Inferior parietal cortex (tissue), 1 donor: ENCODE results near the gene SEMA3D.

Source experiments
- DNase-seq: peaks from one replicate; pipeline ENCODE4 v3.0.0-alpha.2; 2016; ENCODE audit errors: extremely low spot score

Gene SEMA3D

DNA sequence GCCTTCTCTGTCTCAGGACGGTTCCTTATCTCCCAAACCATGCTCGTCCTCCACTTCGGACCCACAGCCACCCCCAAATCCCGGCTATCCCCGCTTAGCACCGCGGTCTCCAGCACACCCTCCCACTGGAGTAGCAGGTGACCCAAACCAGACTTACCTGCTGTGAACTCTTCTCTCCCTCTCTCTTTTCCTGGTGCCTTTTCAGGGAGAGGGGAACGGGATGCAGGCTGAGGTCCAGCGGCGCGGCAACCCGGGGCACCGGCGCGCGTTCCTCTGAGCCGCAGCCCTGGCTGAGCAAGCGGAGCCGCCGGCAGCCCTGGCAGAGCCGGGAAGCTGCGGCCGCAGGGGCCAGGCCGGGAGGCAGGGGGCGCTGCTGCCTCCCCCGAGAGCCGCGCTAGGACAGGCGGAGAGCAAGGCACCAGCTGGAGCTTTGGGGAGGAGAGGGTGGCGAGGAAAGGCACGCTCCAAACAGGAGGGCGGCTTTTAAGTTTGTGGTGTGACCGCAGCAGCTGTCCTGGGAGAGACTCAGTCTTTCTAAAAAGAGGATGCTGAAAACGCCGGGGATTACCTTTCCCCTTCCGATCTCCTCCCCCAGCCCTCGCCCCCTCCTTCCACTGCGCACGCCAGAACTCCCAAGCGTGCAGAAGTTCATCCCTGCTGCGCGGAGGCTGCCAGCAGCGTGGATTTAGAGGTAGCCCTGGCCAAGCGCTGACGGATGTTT, at the start of gene SEMA3D:
Gene SEMA3D, minus strand, starts transcription at position 536 of the 721 bp plus-strand sequence. CDS start 65,165 bp downstream, outside the sequence.
- peak; percentile 72 for DNase-seq

DNA sequence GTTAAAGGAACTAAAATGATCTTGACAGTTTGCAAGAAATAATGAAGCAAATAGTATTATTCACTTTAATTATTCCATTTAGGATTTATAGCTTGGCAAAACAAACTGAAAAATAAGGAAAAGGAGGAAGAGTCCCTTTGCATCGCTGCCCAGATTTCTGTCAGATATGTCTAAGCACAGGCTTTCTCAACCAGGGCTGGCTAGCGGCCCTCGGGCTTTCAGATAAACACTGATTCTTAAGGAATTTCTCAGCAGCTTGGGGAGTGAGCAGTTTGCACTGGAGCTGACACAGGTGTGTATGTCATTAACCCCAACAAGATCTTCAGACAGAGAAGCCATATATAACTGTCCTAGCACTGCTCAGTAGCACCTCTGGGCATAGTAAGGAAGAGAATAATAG, 47.9 kb upstream of the SEMA3D start:
- DNase-seq, result no peak

DNA sequence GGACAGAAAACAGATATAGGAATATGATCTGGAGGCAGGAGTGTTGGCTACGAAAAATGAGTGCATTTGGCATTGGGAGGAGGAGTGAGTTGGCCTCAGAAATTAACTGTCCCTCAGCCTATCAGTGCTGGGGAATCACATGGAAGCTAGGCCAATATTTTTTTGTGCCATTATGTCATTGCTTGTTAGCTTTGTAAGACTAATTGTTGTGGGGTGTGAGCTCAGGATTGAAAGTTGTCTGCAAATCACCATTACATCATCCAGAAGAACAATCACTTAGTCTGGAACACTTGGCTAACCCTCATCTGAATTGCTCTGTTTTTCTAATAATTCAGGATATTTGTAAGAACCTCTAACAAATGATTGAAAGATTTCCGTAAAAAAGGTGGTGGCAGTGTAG, 45.2 kb upstream of the SEMA3D start:
- peak; percentile 20 for DNase-seq

DNA sequence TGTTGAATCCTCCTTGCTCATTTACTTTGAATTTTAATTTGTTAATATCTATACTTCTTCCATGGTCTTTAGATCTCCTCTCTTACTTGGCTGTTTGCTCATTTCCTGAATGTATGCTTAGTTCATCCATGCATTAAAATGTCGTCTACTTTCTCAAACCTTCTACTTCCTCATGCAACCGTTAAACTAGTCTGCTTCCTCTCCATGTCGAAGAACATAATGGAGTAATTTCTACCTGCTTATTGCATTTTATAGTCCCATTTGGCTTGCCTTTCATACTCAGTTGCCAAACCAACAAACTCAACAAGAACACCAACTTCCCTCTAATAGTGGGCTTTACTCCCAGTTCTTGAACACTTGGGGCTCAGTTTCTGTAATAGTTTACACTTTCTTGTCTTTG, 43.8 kb upstream of the SEMA3D start:
- DNase-seq, result no peak

DNA sequence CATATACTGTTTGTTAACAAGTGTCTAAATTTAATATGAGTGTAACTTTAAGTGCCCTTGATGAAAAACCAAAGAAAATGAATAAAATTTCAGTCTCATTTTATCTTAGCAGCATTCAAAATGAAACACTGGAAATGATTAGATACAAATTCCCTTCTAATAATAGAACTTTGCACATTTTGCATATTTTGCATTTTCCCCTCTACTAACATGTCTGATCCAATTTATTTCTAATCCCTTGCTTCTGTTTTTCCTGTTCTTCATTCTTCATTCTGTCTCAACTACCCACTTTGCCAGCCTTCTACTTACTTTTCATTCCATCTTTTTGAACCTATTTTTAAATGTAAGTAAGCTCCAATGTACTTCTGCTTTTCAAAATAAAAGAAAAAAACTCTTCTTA, 42.7 kb upstream of the SEMA3D start:
- DNase-seq, result no peak

DNA sequence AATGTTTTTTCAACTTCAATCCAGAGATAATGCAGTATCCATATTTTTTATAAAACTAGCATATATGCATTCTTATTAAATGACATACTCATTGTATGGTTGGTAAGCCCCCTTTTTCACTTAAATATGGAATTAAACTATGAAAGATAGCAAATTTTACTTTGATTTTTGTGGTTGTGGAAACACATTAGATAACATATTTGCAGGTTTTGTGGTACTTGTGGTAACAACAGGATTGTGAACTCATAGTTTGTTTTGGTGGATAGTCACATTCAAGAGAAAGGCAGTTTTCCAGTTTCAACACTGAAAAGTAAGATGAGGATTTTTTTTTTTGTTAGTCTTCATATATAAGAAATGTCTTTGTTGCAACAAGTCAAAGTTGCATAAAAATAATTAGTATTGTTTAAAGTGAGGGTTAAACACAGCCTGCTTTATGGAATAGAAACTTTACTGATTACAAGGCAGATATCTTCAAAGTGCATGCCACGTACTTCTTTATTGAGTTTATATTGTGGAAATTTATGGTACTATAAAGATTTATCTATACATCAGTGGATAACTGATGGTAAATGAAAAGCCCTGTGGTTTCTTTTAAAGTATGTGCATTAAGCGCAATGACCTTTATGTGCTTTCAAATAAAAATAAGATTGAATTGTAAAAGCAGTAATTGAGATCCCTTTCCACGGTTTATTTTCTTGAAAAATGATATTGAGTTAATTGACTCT, 39.7 kb upstream of the SEMA3D start:
- no peak for DNase-seq

DNA sequence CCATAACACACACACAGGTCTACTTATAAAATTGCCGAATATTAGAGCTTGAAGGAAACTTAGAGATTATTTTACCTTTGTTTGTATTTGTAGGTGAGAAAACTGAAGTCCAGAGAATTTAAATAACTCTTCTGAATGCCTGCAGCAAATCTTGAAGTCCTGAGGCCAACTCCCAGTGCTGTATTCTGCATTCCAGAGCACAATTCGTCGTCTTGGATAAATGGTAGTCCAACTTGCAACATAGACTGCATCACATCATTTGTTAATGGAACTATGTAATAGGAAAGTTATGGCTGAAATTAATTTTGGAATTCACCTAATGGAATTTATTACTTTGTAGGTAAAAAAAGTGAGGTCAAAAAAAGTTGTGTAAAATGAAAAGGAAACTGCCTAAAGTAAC, 37.3 kb upstream of the SEMA3D start:
- DNase-seq, result no peak

DNA sequence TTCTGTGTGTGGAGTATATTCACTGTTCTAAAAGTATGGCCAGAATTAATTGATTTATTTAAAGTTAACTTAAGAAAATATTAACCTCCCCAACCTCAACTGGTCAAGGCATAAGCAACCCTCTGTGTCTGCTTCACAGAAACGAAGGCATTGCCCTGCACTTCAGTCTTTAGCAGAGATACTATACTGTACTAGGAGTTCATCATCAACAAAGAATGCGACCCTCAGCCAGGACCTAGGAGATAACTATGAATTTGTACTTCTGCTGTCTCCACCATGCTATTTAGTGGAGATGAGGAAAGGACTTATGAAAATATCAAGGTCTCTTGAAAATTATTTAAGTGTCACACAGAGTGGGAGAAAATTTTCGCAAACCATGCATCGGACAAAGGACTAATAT, 35.7 kb upstream of the SEMA3D start:
- no peak for DNase-seq

DNA sequence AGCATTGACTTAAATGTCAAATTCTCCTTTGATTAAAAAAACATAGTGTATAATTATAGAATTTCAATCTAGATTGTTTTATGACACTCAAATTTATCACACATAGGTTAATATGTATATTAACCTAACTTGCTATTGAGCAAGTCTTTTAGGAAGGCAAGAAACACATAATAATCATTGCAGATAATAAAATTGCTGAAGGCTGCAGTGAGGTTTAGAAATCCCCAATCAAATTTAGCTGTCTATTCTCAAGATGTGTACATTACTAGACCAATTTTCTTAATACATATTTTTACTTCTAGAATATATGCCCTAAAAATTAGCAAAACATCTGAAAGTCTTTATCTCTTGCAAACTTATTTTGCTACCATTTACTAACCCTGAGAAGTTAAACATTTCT, 34.9 kb upstream of the SEMA3D start:
- no peak for DNase-seq

DNA sequence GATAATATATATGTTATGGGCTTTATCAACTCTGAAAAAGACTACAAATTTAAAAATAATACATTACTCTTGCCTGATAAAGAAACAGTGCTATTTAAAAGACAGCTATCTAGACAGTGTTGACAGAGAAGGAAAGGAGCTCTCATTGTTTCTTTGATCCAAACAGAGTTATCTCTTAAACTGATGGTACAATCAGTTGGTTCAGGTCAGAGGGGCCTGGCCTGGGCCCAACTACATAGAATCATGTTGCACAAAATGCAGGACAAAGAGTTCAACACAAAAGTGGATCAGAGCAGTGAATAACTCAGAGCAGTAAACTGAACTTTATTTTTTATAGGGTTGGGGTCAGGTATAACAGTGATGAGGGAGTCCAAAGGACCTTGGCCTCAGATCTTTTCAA, 33.8 kb upstream of the SEMA3D start:
- DNase-seq, result no peak

DNA sequence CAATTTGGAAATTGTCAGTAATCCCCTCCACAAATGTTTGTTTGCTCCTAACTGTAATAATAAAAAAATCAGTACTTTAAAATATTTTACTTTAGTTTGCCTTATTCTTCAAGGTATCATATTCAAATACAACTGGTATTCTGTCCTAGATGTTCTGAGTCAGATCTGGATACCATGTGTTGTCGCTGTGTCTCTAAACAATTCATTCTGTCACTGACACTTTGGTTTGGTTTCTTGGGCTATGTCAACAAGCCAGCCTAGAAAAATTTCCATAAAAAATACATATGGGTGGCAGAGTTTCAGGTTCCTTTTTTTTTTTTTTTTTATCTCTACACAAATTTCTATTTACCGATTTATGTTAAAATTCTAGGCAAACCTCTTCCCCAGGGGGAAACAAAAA, 33.2 kb upstream of the SEMA3D start:
- DNase-seq, result no peak

DNA sequence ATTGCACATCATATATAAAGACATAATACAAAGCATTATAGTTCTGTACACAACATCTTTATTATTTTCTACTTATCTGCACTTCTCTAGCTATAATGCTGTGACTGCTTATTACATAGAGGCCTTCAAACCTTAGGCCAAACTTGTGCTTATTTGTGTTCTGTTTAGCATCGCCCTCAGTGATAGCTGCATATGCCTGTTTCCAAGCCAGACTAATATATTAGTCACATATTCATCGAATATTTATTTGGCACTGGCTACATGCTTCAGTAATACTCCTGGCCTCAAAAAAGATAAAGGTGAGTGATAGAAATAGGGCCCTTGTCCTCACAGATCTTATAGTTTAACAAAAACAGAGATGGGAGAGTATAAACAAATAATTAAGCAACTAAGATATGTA, 30.2 kb upstream of the SEMA3D start:
- DNase-seq, result no peak

DNA sequence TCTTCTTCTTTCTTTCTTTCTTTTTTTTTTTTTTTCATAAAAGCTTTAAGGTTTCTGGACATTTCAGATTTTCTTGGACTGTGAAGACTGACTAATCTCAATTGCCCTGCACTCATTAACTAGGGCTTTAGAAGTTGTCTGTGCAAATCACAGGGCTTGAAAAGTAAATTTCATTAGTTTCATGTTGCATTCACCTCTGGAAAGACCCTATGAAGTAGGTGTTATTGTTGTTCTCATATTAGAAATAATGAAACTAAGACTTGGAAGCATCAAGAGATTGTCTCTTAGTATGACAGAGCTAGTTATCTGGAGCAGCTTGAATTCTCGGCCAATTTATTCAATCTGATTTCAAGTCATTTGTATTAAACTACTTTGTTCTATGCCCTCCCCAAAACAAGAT, 28.2 kb upstream of the SEMA3D start:
- no peak for DNase-seq

DNA sequence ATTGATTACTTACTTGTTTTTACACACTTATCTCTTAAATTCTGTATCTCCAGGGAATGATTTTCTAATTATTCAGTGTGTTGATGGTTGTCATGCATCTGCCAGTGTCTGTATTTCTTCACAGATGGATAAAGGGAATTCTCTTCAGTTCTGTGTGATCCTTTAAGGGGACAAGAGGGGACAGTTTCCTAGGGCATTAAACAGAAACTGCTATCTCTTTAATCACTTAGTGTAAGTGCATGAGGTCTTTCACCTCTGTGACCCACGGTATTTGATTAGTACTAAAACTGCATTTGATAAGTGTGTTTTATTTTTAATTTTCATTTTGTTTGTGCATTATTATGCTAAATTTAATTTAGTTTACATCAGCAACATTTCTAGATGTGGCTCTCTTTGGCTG, 26.6 kb upstream of the SEMA3D start:
- no peak for DNase-seq

DNA sequence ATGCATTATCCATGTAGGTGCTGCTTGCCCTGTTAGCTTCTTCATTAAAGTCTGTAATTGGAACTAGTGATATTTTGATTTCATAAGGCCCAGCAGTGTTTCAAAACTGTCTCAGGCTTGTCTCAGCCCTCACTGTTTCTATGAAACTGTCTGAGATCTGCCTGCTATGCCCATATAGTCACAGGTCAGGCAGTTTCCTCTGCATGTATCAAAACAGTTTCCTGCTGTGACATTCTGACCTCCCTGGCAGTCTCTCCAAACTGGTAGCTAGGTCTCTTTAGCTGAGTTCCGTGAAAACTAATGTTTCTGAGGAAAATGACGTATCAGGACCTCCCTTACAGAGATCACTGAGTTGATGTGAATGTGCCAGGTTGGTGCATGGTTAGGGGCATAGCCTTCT, 18.9 kb upstream of the SEMA3D start:
- no peak for DNase-seq

DNA sequence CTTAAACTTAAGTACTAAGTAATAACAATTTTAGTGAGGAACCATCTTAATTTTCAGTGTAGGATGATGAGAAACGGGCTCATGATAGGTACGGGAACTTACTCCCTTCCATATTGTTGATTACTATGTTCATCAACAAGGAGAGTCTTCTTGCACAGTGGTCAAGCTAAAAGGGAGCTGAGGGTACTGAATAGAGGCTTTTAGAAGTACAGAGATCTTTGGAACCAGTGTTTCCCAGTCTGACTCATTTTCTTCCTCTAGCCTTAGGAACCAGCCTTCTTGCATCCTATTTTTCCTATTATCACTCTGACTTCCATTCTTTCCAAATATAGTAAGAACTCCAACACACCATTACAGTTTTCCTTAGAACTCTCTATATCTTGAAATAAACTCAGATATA, 17.6 kb upstream of the SEMA3D start:
- no peak for DNase-seq

DNA sequence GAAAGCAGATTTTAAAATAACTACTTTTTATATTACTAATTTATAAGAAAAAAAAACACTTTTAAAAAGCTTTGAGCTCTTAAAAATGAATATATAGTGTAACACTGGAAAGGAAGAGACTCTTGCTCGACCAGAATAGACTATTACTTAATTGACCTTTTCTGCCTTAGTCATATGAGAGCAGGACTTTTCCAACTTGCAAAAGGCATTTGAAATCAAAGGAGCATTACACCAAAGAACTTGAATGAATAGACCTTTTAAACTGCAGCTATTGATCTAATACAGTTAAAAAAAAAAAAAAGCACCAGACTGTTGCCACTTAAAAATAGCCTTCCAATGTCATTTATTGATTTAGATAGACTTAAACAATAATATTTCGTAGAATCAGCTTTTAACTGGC, 17.2 kb upstream of the SEMA3D start:
- DNase-seq, result no peak

DNA sequence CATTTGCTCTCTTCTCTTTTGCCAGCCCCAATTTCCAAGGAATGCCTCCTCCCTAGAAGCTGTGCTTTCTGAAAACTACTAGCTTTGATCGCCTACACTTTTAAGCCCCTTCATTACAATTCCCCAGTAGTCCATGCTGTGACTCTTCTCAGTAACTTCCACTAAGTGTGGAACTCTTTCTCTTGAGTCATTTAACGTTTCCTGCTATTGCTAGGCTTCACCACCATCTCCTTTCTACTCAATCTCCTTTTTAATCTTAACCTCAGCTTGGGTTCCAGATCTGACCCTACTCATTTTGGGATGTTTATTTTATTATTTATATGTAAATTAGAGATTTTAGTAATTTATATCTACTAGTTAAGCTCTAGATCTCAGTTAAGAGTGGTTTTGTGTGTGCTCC, 14.4 kb upstream of the SEMA3D start:
- no peak for DNase-seq

DNA sequence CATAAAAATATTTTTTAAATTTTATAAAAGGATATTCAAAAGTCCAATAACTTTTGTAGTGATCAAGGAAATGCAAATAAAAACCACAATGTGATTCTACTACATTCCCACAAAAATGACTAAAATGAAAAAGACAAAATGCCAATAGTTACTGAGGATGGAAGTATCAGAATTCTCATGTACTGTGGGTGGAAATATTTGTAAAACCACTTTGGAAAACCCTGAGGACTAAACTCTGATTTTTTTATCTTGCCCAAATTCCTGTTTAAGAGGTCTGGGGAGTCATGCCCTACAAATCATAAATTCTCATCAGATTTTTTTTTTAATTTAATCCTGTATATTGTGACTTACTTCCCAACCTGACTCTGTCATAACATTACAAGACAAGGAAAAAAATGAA, 9.8 kb upstream of the SEMA3D start:
- DNase-seq, result no peak

DNA sequence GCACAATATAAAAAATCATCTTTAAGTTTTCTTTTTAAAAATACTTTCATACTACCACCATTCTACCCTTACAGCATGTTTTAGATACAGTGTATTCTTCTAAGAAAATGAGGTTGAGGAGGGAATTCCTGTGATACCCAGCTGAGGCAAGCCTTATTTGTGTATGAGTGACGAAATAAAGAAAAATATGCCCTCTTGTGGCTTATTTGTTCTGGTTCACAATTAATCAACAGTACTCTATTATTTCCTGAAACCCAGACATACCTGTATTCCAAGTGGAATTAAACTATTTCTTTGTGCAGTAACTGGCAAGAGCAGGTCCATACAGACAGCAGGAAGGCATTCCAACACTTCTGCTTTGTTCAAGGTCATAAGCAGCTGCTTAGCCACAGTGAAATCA, 4.5 kb upstream of the SEMA3D start:
- no peak for DNase-seq

DNA sequence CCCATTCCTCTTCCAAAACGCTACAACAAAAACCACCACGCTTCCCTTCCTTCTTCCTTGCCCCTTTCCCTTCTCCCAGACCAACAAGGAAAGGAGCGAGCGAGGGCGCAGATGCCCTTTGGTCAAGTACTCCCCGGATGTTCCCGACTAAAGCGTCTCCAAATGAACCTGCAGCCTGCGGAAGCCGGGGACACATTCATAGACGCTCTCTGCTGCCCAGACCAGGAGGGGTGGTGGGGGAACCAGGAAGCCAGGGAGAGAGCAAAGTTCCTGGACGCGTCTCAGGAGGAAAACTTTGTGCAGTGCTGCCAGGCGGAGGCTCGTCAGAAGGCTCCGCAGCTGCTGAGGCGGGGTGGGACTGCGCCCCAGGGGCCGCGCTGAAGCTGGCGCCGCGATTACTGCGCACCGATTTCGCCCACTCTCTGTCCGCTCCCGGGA, 754 bp downstream of the SEMA3D start:
- DNase-seq, result no peak

DNA sequence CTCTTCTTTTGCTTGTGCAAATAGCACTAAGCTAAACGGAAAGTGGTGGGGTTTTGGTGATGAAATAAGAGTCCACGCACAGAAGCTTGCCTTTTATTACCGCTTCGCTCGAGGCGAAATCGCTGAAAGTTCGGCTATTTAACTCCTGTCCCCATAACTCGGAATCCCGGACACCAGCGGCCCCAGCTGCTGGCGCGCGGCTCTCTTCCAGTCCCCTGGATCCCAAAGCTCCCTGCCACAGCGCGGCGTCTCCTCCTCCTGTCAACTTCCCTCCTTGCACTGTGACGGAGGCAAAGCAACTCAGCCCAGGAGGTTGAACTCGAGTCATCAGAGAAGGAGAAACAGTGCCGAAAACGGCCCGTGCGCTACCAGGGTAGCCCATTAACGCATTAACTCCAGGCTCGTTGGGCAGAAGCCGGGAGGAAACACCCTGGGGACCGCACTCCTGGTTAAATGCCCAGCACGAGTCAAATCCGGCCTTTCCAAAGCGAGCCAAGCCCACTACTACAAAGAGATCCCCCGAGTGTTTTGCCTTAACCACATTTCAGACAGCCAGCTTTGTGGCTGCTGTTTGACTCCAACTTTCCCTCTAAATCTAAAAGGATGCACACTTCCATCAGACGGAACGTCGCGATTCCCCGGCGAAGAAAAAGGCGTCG, 1.3 kb downstream of the SEMA3D start:
- peak; percentile 44 for DNase-seq
